ENCODE data around the gene PLAAT5. TPM values are rescaled to one million over a fixed set of nuclear protein-coding genes. Genes with fewer than 3 reads are reported as not detected.
"Not testable (repeated sequence)": the region's sequence is repeated elsewhere in the genome, so short reads cannot be mapped to it uniquely, and the experiment has no call there.

Gene PLAAT5
- total RNA-seq, 1 donor from 2014 or later, result not detected

- DNase-seq (ENCODE audit: low read depth in 2 of 2), result no peak
These were observed 5.2 kb downstream of the PLAAT5 start for GRCh38 chr11:63485777-63486176.

GRCh38 chr11:63480039-63480438 lies 10.9 kb downstream of the PLAAT5 start:
- no peak for DNase-seq (ENCODE audit: low read depth in 2 of 2)

- DNase-seq (ENCODE audit: low read depth in 2 of 2), result peak; percentile 70 to 78
These were observed 12.1 kb downstream of the PLAAT5 start for GRCh38 chr11:63478896-63479295.

- DNase-seq (ENCODE audit: low read depth in 2 of 2), result no peak
These were observed 14.3 kb downstream of the PLAAT5 start for GRCh38 chr11:63476618-63477017.

GRCh38 chr11:63472372-63472771 lies 18.6 kb downstream of the PLAAT5 start:
- DNase-seq (ENCODE audit: low read depth in 2 of 2), result no peak

GRCh38 chr11:63470311-63470710 lies 20.7 kb downstream of the PLAAT5 start:
- DNase-seq (ENCODE audit: low read depth in 2 of 2), result no peak

- no peak for DNase-seq (ENCODE audit: low read depth in 2 of 2)
These were observed 28.8 kb downstream of the PLAAT5 start for GRCh38 chr11:63462137-63462536.

GRCh38 chr11:63459586-63459985 lies 31.4 kb downstream of the PLAAT5 start:
- DNase-seq (ENCODE audit: low read depth in 2 of 2), result no peak

- no peak for DNase-seq (ENCODE audit: low read depth in 2 of 2)
These were observed 42.3 kb downstream of the PLAAT5 start for GRCh38 chr11:63448646-63449045.

GRCh38 chr11:63445720-63446119 lies 45.2 kb downstream of the PLAAT5 start:
- DNase-seq (ENCODE audit: low read depth in 2 of 2), result peak in 1 of 2 donors; percentile 17

GRCh38 chr11:63445118-63445517 lies 45.8 kb downstream of the PLAAT5 start:
- DNase-seq (ENCODE audit: low read depth in 2 of 2), result no peak

- DNase-seq (ENCODE audit: low read depth in 2 of 2), result no peak
These were observed 46.8 kb downstream of the PLAAT5 start for GRCh38 chr11:63444160-63444559.

GRCh38 chr11:63443714-63444113 lies 47.3 kb downstream of the PLAAT5 start:
- no peak for DNase-seq (ENCODE audit: low read depth in 2 of 2)

- not testable (repeated sequence) for DNase-seq (ENCODE audit: low read depth in 2 of 2)
These were observed 55.1 kb downstream of the PLAAT5 start for GRCh38 chr11:63435831-63436230.

GRCh38 chr11:63435351-63435750 lies 55.6 kb downstream of the PLAAT5 start:
- not testable (repeated sequence) for DNase-seq (ENCODE audit: low read depth in 2 of 2)

- DNase-seq (ENCODE audit: low read depth in 2 of 2), result not testable (repeated sequence)
These were observed 60.2 kb downstream of the PLAAT5 start for GRCh38 chr11:63430731-63431130.

GRCh38 chr11:63427971-63428508 lies 62.9 kb downstream of the PLAAT5 start:
- no peak for DNase-seq (ENCODE audit: low read depth in 2 of 2)

GRCh38 chr11:63417174-63417852 lies 73.7 kb downstream of the PLAAT5 start:
- no peak for DNase-seq (ENCODE audit: low read depth in 2 of 2)

Other genes with a start within 250 kb of the PLAAT5 start
- gene SLC22A25, start 247.6 kb downstream of the PLAAT5 start, total RNA-seq, result not detected in 2 replicates
- gene SLC22A9, start 121.4 kb downstream of the PLAAT5 start, total RNA-seq, result not detected in 2 replicates
- not detected in 2 replicates for gene LGALS12, start 14.9 kb upstream of the PLAAT5 start, total RNA-seq
- gene PLAAT4, start 45.6 kb upstream of the PLAAT5 start, total RNA-seq, result 1.6 and 2.8 TPM in 2 replicates
- not detected in 2 replicates for gene PLAAT2, start 72.2 kb upstream of the PLAAT5 start, total RNA-seq
- 56.2 and 63.1 TPM in 2 replicates for gene PLAAT3, start 123.3 kb upstream of the PLAAT5 start, total RNA-seq
- gene ATL3, start 180.2 kb upstream of the PLAAT5 start, total RNA-seq, result 69.3 and 85.7 TPM in 2 replicates
- gene RTN3, start 190.3 kb upstream of the PLAAT5 start, total RNA-seq, result 42.7 and 49.8 TPM in 2 replicates